C4-2B (cell line): ENCODE measurements around the gene HACD2.

Experiments used
- H3K27ac ChIP-seq: fragments of 450-650 bp; 2 replicates; pipeline ENCODE4 v1.5.1; 2017
- ZFX ChIP-seq: fragments of 450-650 bp; IDR thresholded peaks from 2 replicates; pipeline ENCODE4 v1.6.1; 2017
- TF ChIP-seq, protein P1 (sequence below): fragments of 450-650 bp; conservative IDR thresholded peaks from 2 replicates; pipeline ENCODE4 v1.5.1; 2017; ENCODE audit warnings: mild to moderate bottlenecking

HACD2 gene, protein sequence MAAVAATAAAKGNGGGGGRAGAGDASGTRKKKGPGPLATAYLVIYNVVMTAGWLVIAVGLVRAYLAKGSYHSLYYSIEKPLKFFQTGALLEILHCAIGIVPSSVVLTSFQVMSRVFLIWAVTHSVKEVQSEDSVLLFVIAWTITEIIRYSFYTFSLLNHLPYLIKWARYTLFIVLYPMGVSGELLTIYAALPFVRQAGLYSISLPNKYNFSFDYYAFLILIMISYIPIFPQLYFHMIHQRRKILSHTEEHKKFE

DNA sequence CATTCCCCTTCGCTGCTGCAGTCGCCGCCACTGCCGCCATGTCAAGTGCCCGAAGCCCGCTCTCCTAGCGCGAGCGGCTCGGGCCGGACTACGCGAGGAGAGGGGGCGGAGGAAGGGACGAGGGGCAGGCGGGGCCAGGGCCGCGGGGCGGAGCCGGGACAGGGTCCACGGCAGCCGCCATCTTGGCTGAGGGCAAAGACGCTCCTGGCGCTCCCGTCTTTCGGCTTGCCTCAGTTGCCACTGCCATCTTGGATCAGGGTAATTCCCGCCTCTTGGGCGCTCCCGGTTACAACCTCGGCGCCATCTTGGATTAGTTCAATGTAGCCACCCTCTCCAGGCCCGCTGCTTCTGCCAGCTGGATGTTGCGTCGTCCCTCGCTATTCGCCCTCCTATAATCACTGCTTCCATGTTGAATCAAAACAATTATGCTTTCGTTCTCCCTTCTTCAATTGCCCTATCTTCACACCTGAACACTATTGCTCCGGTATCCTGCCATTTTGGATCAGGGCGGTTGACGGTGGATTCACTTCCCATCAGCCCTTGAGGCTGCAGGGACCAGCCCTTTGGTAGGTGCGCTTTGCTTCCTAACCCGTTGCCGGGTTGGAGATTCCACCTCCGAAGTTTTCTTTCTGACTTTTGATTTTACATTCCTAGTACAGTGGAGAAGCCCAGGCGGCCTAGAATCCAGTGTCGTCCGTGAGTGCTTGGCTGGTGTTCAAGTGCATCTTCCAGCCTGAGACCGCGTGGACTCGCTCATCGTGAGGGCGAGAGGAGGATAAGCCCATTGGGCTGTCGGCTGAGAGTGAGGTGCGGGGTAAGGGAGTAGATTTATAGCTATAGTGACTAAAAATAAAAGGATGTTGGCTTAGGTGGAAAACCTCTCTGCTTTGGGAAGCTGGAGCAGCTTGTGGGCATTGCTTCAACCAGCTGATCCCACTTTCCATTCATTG, at the start of gene HACD2:
Gene HACD2 (minus strand): TSS at position 66 of the 950 bp plus-strand sequence. CDS start 26 bp downstream, at position 40.
- peak; percentile 28 for TF ChIP-seq ZFX
- TF ChIP-seq, protein P1, sequence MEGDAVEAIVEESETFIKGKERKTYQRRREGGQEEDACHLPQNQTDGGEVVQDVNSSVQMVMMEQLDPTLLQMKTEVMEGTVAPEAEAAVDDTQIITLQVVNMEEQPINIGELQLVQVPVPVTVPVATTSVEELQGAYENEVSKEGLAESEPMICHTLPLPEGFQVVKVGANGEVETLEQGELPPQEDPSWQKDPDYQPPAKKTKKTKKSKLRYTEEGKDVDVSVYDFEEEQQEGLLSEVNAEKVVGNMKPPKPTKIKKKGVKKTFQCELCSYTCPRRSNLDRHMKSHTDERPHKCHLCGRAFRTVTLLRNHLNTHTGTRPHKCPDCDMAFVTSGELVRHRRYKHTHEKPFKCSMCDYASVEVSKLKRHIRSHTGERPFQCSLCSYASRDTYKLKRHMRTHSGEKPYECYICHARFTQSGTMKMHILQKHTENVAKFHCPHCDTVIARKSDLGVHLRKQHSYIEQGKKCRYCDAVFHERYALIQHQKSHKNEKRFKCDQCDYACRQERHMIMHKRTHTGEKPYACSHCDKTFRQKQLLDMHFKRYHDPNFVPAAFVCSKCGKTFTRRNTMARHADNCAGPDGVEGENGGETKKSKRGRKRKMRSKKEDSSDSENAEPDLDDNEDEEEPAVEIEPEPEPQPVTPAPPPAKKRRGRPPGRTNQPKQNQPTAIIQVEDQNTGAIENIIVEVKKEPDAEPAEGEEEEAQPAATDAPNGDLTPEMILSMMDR = no peak
- peak within 1 kb of the TSS; percentile 81 for H3K27ac ChIP-seq

DNA sequence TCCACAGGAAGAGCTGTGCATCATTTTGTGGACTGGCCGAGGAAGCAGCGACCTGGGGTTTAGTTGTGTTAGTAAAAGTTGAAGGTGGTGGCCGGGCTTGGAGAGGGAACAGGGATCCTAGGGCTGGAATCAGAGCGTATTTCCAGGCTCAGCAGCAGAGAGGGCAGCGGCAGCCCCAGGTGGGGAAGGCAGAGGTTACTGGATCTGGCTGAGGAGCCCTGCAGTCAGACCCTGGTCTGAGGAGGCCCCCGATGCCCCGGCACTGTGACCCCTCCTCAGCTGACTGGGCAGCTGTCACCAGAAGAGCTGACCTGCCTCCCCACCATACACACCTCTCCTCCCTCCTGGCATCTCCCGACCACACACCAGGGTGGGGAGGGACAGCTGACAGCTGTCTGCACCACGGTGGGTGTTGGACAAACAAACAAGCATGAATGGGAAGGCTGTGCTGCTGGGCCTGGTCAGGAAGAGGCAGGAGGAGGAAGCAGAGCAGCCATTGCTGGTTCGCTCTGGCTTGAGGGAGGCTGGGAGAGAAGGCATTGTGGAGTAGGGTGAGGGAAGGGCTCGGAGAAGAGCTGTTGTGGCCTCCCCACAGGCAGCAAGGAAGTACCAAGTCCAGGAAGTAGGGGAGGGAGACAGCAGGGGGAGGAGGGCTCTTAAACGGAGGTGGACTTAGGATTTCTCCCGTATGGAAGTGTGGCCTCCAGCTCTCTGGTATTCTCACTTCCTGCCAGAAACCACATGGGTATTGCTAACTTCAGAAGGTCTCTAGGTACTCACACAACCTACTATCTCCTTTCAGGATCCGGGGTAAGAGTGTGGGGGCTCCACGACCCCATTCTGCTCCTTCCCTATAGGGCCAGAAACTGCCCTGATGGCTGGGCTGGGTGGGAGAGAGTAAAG, 49.5 kb upstream of the HACD2 start:
- H3K27ac ChIP-seq = peak overlapping the region; percentile 6; the same call in 1 of the 2 replicates
- TF ChIP-seq, protein P1 = no peak
- no peak for TF ChIP-seq ZFX

DNA sequence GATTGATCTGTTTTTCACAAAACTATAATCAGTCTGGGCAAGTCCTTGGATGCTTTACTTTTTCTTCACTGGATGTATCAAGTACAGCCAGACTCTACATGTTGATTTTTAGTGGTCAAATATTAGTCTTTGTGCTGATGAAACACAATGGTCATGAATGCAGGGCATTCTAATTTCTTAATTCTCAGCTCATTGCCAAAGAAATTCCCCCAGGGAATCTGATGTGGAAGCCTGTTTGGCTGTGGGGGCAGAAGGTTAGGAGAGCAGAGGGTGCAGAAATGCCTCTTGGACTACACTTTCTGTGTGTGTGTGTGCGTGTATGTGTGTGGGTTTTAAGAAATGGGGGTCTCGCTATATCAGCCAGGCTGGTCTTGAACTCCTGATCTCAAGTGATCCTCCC, 48.7 kb upstream of the HACD2 start:
- no peak for TF ChIP-seq ZFX
- TF ChIP-seq, protein P1 = no peak

DNA sequence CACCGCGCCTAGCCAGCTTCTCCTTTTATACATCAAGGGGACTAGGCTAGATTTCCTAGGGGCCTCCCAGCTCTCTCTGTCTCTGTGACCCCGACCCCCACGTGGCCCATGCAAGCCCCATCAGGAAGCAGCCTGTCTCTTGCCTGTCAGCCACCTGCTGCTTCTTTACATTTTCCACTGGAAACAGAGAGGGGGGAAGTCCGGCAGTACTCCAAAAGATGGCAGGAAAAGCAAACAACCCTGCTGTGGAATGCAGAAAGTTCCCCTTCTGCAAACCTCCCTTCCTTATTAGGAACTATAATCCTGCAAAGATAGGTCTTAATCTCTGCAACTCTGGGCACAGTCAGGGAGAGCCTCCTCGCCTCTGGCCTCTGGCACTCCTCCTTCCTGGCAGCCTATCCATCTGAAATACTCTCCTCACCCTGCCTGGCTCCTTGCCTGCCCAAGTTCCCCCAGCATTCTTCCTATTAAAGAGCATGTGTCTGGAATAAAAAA, 47.4 kb upstream of the HACD2 start:
- TF ChIP-seq, protein P1 = no peak
- no peak for TF ChIP-seq ZFX
- H3K27ac ChIP-seq = peak overlapping the region; percentile 49

More for the DNA sequence above, 48.7 kb upstream of the HACD2 start:
- H3K27ac ChIP-seq = peak overlapping the region; percentile 49

DNA sequence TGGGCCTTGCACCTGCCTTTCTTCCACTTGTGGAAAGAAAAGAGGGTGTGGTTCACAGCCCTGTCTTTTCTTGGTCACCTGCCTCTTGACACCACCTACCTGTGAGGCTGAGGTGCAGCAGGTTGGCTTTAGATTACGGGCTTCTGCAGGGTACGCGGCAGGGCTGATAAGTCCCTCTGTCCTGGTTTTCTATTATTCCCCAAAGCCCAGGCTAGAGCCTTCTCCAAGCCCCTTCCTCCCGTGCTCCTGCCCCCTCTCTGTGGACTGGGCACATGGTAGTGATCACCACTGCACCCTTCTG, 44.8 kb upstream of the HACD2 start:
- TF ChIP-seq ZFX = no peak
- TF ChIP-seq, protein P1 = no peak

DNA sequence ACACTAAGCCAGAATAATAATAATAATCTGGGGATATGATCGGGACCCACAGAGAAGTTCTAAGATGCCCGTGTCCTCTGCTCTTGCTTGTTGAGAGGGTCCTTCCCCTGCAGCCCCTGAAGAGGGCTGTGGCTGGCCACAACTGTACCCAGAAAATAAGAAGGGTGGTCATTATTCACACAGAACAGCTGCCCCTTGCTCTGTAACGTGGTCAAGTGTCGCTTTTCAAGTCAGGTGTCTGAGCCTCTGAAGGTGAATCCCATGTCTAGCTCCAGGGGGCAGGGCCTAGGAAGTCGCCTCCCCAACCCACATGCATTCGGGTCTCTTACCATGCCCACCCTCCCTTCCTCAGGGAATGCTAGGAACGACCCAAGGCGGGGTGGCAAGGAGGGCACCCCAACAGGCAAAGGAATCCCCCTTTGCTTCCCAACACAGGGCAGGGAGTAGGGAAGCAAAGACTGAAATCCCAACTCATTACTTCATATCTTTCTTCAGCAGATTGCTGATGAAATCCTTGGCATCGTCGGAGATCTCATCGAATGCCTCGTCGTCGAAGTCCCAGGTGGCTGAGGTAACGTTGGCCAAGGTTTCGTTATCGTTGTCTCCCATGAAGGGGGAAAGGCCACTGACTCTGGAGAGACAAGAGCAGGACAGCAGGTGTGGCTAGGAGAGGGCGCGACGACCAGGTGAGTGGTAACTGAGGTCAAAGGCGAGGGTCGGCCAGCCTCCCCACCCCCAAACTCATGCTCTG, 44.3 kb upstream of the HACD2 start:
- TF ChIP-seq, protein P1 = no peak
- no peak for TF ChIP-seq ZFX
- H3K27ac ChIP-seq = peak overlapping the region; percentile 61

More for the DNA sequence above, 44.8 kb upstream of the HACD2 start:
- no peak overlapping the region; the same call in 1 of the 2 replicates for H3K27ac ChIP-seq
